Measurements from ENCODE around the gene ZFP62. TPM values are rescaled to one million over a fixed set of nuclear protein-coding genes. Genes with fewer than 3 reads are reported as not detected.

The ZFP62 gene
- total RNA-seq, 1 donor from 2014 or later: 65.4 TPM

DNA sequence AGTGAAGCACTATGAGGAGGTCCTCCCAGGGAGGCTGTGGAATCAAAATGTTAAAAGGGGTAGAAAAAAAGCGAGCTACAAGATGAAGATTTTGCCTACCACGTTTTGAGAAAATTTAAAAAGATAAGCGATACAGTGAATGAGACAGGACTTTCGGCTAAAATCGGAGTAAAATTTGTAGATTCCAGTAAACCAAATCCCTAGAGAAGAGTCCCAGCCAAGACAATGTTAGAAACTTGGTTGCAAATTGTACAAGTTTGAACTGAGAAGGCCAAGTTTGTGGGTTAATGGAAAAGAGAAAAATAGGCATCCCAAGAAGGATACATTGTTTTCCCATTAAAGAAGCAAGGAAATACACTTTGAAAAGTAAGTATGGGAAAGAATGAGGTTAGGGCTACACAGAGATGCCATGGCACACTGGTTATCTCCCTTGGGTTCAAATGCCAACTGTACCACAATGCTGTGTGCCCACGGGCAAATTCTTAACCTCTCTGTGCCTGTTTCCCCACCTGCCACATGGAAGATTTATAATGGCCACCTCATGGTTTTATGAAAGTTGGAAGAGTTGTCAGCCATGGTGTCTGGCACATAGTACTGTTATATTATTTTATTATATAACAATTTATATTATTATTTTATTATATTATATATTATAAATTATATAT lies 42.3 kb downstream of the ZFP62 start:
- no peaks in the 10 kb centered on the region for H3K36me3 Mint-ChIP-seq
- TF ChIP-seq EZH2 (IDR thresholded peaks at IDR 0.05) (no peak), EZH2phosphoT487 (IDR thresholded peaks at IDR 0.05) (no peak)
- TF ChIP-seq, protein P1, sequence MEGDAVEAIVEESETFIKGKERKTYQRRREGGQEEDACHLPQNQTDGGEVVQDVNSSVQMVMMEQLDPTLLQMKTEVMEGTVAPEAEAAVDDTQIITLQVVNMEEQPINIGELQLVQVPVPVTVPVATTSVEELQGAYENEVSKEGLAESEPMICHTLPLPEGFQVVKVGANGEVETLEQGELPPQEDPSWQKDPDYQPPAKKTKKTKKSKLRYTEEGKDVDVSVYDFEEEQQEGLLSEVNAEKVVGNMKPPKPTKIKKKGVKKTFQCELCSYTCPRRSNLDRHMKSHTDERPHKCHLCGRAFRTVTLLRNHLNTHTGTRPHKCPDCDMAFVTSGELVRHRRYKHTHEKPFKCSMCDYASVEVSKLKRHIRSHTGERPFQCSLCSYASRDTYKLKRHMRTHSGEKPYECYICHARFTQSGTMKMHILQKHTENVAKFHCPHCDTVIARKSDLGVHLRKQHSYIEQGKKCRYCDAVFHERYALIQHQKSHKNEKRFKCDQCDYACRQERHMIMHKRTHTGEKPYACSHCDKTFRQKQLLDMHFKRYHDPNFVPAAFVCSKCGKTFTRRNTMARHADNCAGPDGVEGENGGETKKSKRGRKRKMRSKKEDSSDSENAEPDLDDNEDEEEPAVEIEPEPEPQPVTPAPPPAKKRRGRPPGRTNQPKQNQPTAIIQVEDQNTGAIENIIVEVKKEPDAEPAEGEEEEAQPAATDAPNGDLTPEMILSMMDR (IDR thresholded peaks at IDR 0.05): no peak
- peaks cover 28% of the 10 kb centered on the region for H3K4me1 Mint-ChIP-seq
- Histone ChIP-seq H3K9me3 (ENCODE audit: low read depth) (no peaks in the 10 kb centered on the region), H3K4me3 (no peak overlapping the region), H3K27ac (no peak overlapping the region), H3K79me2 (ENCODE audit: low read depth) (no peaks in the 10 kb centered on the region), H3K4me2 (no peak overlapping the region), H3K36me3 (no peaks in the 10 kb centered on the region), H2AFZ (replicated peaks) (no peak overlapping the region), H3F3A (ENCODE audit: low read depth) (no peaks in the 10 kb centered on the region), H3K9ac (no peak overlapping the region), H3K27me3 (no peaks in the 10 kb centered on the region), H4K20me1 (ENCODE audit: low read depth) (no peaks in the 10 kb centered on the region), H3K4me1 (peaks cover 19% of the 10 kb centered on the region)
- no peak for DNase-seq (ENCODE audit: low spot score)
- H3K27ac Mint-ChIP-seq: peak overlapping the region; percentile 44
- peaks cover 4% of the 10 kb centered on the region for H3K27me3 Mint-ChIP-seq (ENCODE audit: insufficient read depth, low read depth)
- H3K4me3 Mint-ChIP-seq: no peak overlapping the region
- H3K9me3 Mint-ChIP-seq: peaks cover 2% of the 10 kb centered on the region

DNA sequence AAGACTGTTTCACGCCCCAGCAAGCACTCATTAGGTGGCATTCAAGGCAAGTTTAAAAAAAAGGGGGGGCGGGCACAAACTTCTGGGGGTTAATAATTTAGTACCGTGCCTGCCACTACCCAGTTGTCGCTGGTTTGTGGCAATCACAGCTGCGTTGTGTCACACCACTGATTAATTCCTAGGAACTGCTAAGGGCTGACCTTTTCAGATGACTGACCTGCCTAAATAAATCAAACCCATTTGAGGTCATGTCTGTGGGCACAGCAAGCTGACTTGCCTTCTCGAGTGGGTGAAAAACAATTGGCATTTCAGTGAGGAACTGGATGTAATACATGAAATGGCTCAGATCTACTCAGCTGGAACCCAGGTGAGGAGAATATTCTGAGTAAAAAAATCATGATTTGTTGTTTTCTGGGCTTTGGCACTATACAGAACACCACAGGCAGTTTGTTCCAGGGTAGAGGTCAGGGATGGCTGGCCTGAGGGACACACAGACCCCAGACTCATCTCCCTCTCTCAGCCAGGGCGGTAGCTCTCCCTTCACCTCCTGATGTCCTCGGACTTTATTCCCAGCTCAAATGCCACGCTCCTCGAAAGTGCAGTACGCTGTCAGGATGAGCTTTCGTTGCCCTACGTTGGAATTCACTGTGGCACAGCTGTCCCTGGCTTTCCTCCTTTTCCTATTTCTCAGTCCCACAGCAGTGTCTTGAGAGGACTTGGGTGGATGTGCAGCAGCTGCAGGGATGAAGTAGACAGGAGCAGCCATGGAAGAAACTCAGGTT lies 43.0 kb downstream of the ZFP62 start:
- H3K4me3 Mint-ChIP-seq: peak overlapping the region; percentile 18
- H3K9me3 Mint-ChIP-seq: no peaks in the 10 kb centered on the region
- Histone ChIP-seq H3K27ac (no peak overlapping the region), H3K4me3 (no peak overlapping the region), H3K27me3 (no peaks in the 10 kb centered on the region), H2AFZ (replicated peaks) (no peak overlapping the region), H3F3A (ENCODE audit: low read depth) (no peaks in the 10 kb centered on the region), H3K36me3 (no peaks in the 10 kb centered on the region), H3K79me2 (ENCODE audit: low read depth) (no peaks in the 10 kb centered on the region), H3K9ac (no peak overlapping the region), H3K4me1 (peaks cover 19% of the 10 kb centered on the region), H3K4me2 (no peak overlapping the region), H4K20me1 (ENCODE audit: low read depth) (no peaks in the 10 kb centered on the region), H3K9me3 (ENCODE audit: low read depth) (no peaks in the 10 kb centered on the region)
- H3K36me3 Mint-ChIP-seq: no peaks in the 10 kb centered on the region
- peaks cover 28% of the 10 kb centered on the region for H3K4me1 Mint-ChIP-seq
- no peak for DNase-seq (ENCODE audit: low spot score)
- TF ChIP-seq EZH2phosphoT487 (IDR thresholded peaks at IDR 0.05): no peak
- no peak for TF ChIP-seq EZH2 (IDR thresholded peaks at IDR 0.05)
- TF ChIP-seq, protein P1 (IDR thresholded peaks at IDR 0.05): no peak
- H3K27me3 Mint-ChIP-seq (ENCODE audit: insufficient read depth, low read depth): peaks cover 4% of the 10 kb centered on the region
- H3K27ac Mint-ChIP-seq: peak overlapping the region; percentile 44

DNA sequence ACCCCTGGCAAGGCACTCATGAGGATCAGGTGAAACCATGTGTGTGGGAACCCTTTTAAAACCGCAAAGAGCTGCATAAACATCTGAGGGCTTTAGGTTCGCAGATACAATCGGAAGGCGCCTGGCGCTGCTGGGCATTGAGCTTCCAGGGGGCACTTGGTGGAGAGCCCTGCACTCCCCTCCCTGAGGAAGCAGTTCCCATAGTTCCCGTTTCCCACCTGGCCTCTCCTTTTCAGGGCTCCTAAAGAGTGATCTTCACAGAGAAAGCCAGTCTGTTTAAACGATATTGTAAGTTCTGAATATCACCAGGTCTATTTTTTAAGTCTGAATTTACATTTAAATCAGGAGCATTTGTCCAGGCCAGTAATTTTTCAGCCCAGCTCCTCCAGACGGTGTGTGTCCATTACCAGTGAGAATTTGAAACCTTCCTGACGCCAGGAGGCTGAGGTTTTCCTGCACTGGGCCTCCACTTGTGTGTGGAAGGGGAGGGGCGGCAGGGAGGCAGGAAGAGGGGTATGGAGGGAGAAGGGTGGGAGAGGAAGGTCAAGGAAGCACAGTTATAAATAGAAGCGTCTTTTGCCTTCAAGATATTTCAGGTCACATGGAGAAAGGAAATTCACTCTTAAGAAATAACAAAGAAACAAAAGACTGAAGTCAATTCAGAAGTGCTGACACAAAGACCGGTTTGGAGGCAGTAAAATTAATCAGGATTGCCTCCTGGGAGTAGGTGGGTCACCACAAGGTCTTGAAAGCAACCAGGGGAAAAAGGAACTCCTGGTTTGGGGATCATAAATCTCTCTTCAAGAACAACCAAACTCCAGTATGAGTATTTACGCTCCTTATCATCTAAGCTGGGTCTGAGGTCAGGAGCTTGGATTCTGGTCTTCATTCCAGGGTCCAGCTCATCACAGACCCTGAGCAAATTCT lies 44.2 kb downstream of the ZFP62 start:
- Histone ChIP-seq H2AFZ (replicated peaks) (peak overlapping the region; percentile 74), H3K9ac (no peak overlapping the region), H3K4me1 (peaks cover 19% of the 10 kb centered on the region), H4K20me1 (ENCODE audit: low read depth) (no peaks in the 10 kb centered on the region), H3K4me3 (no peak overlapping the region), H3K79me2 (ENCODE audit: low read depth) (no peaks in the 10 kb centered on the region), H3K36me3 (no peaks in the 10 kb centered on the region), H3K9me3 (ENCODE audit: low read depth) (no peaks in the 10 kb centered on the region), H3K27ac (no peak overlapping the region), H3K4me2 (no peak overlapping the region), H3F3A (ENCODE audit: low read depth) (peaks cover 6% of the 10 kb centered on the region), H3K27me3 (no peaks in the 10 kb centered on the region)
- Mint-ChIP-seq H3K36me3 (no peaks in the 10 kb centered on the region), H3K27ac (peak overlapping the region; percentile 70), H3K9me3 (no peaks in the 10 kb centered on the region), H3K4me1 (peaks cover 30% of the 10 kb centered on the region), H3K27me3 (ENCODE audit: insufficient read depth, low read depth) (peaks cover 4% of the 10 kb centered on the region), H3K4me3 (peak overlapping the region; percentile 14)
- no peak for TF ChIP-seq EZH2 (IDR thresholded peaks at IDR 0.05)
- TF ChIP-seq, protein P1 (IDR thresholded peaks at IDR 0.05): no peak
- no peak for TF ChIP-seq EZH2phosphoT487 (IDR thresholded peaks at IDR 0.05)
- DNase-seq (ENCODE audit: low spot score): no peak
